ENCODE measurements around the gene LIN7A.

DNA sequence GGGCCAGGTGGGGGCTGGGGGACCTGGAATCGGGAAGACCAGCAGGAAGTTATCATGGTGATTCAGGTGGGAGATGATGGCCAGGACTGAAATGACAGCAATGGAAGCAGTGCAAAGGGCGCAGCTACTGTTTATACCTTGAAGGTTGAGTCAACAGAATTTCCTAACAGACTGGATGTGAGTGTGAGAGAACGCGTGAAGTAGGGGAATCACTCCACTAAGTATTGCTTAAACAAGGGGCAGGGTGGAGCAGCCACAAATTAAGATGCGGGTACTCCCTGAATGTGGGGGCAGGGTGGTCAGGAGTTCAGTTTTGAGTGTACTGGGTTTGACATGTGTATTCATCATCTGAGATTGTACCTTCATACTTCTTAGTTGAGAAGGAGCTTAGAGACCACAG is 175.9 kb downstream of the LIN7A start:
- TF ChIP-seq EZH2phosphoT487 (IDR thresholded peaks at IDR 0.05; ENCODE audit: borderline replicate concordance, low read length): no peak
- TF ChIP-seq, protein P1, sequence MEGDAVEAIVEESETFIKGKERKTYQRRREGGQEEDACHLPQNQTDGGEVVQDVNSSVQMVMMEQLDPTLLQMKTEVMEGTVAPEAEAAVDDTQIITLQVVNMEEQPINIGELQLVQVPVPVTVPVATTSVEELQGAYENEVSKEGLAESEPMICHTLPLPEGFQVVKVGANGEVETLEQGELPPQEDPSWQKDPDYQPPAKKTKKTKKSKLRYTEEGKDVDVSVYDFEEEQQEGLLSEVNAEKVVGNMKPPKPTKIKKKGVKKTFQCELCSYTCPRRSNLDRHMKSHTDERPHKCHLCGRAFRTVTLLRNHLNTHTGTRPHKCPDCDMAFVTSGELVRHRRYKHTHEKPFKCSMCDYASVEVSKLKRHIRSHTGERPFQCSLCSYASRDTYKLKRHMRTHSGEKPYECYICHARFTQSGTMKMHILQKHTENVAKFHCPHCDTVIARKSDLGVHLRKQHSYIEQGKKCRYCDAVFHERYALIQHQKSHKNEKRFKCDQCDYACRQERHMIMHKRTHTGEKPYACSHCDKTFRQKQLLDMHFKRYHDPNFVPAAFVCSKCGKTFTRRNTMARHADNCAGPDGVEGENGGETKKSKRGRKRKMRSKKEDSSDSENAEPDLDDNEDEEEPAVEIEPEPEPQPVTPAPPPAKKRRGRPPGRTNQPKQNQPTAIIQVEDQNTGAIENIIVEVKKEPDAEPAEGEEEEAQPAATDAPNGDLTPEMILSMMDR (IDR thresholded peaks at IDR 0.05; ENCODE audit: low read depth, low read length, poor library complexity, severe bottlenecking): no peak

Data from DOHH2 (cell line).